GM12878 (cell line): ENCODE data around the gene RBM26. TPM values are rescaled to one million over a fixed set of nuclear protein-coding genes. Genes with fewer than 3 reads are reported as not detected.

Experiments used
- ATAC-seq: fragments of 200-7000 bp; cut with Tn5 transposase; 3 replicates; pipeline ENCODE4 v1.9.1; 2020; ENCODE audit warnings: mild to moderate bottlenecking, moderate library complexity
- BruUV-seq: library from RNA; stranded (reverse); fragments of 400-500 nt; replicated peaks from 2 replicates; lab custom pipeline; 2021; lab: Mats Ljungman, UMichigan
- CTCF ChIA-PET: fragments of 300-600 bp; sonication (Branson Sonifier 250); formaldehyde crosslinking; extraction: SDS; loops from one replicate; lab custom pipeline; 2021; ENCODE audit warnings: inconsistent platforms; lab: Yijun Ruan, JAX
- POLR2A ChIA-PET: fragments of 350-600 bp; formaldehyde crosslinking; extraction: SDS; loops from one replicate; lab custom pipeline; 2021; ENCODE audit warnings: inconsistent platforms; lab: Charles Lee
- RAD21 ChIA-PET: fragments of 300-600 bp; sonication (Branson Sonifier 250); formaldehyde crosslinking; loops from one replicate; lab custom pipeline; 2023; ENCODE audit warnings: antibody characterized with exemption; ENCODE audit not compliant: unreplicated experiment; lab: Charles Lee
- SMC1A ChIA-PET: fragments of 300-600 bp; sonication (Branson Sonifier 250); formaldehyde crosslinking; loops from one replicate; lab custom pipeline; 2023; ENCODE audit not compliant: unreplicated experiment, uncharacterized antibody; lab: Charles Lee
- DNase-seq: peaks from one replicate; pipeline ENCODE4 v3.0.0-alpha.2; 2011; ENCODE audit warnings: low read depth, low spot score
- FAIRE-seq: peaks from 3 replicates; lab custom pipeline; 2011; peaks lifted over from hg19 to GRCh38; lab: Jason Lieb, UNC
- H2AFZ ChIP-seq: 2 replicates; pipeline ENCODE4 v1.6.0; 2011; ENCODE audit warnings: low read depth, low read length, control low read depth; ENCODE audit not compliant: control insufficient read depth
- H3K27ac ChIP-seq: 2 replicates; pipeline ENCODE4 v1.5.1; 2011; ENCODE audit warnings: control low read depth; ENCODE audit not compliant: control insufficient read depth, insufficient read depth
- H3K27me3 ChIP-seq, 2 experiments: replicated peaks in 1 of 2; 2 replicates each; pipeline versions ENCODE4 v1.6.0 to v1.6.1; 2011; ENCODE audit warnings: low read length in 1 of 2; ENCODE audit not compliant: control insufficient read depth in 2 of 2, insufficient read depth in 2 of 2
- H3K36me3 ChIP-seq, 2 experiments: 2 replicates each; pipeline ENCODE4 v1.5.1; 2011; ENCODE audit warnings: low read length in 1 of 2; ENCODE audit not compliant: control insufficient read depth in 2 of 2, insufficient read depth in 2 of 2
- H3K4me1 ChIP-seq: 2 replicates; pipeline ENCODE4 v1.6.1; 2011; ENCODE audit warnings: mild to moderate bottlenecking, low read length, moderate library complexity, mixed read lengths; ENCODE audit not compliant: control insufficient read depth, insufficient read depth
- H3K4me2 ChIP-seq: 2 replicates; pipeline ENCODE4 v1.6.0; 2011; ENCODE audit warnings: control low read depth; ENCODE audit not compliant: control insufficient read depth, insufficient read depth
- H3K4me3 ChIP-seq: fragments of 200-600 bp; sonication (generic); 2 replicates; pipeline ENCODE4 v1.5.1; 2016
- H3K79me2 ChIP-seq: 2 replicates; pipeline ENCODE4 v1.6.0; 2011; ENCODE audit warnings: low read length; ENCODE audit not compliant: control insufficient read depth, insufficient read depth
- H3K9ac ChIP-seq: 2 replicates; pipeline ENCODE4 v1.8.0; 2011; ENCODE audit warnings: low read length, control low read depth, mixed read lengths; ENCODE audit not compliant: control insufficient read depth, insufficient read depth
- H3K9me3 ChIP-seq: replicated peaks from 3 replicates; pipeline ENCODE4 v1.5.1; 2011; ENCODE audit warnings: mild to moderate bottlenecking, low read length; ENCODE audit not compliant: control insufficient read depth, insufficient read depth
- H4K20me1 ChIP-seq: 2 replicates; pipeline ENCODE4 v1.6.0; 2011; ENCODE audit not compliant: control insufficient read depth, insufficient read depth
- ASH2L ChIP-seq: fragments of 300-600, 200-600 bp; sonication (generic); IDR thresholded peaks from 2 replicates; pipeline ENCODE4 v1.6.1; 2017; ENCODE audit warnings: low read depth, mild to moderate bottlenecking, borderline replicate concordance
- ATF3 ChIP-seq: IDR thresholded peaks from 2 replicates; pipeline ENCODE4 v1.6.1; 2011; ENCODE audit warnings: low read depth, mild to moderate bottlenecking, low read length, moderate library complexity, borderline replicate concordance; ENCODE audit errors: extremely low read depth
- BRCA1 ChIP-seq: IDR thresholded peaks from 2 replicates; pipeline ENCODE4 v1.6.1; 2011; ENCODE audit warnings: low read depth, low read length, improper control_type of control experiment
- KLF5 ChIP-seq: fragments of 450-650 bp; IDR thresholded peaks from 2 replicates; pipeline ENCODE4 v1.6.1; 2014; ENCODE audit warnings: mild to moderate bottlenecking; ENCODE audit not compliant: partially characterized antibody
- MAX ChIP-seq: IDR thresholded peaks from 2 replicates; pipeline ENCODE4 v1.6.1; 2012; ENCODE audit warnings: low read depth, low read length, improper control_type of control experiment
- NR2C2 ChIP-seq: IDR thresholded peaks from 2 replicates; pipeline ENCODE4 v1.6.1; 2011; ENCODE audit warnings: borderline replicate concordance, low read depth; ENCODE audit not compliant: control insufficient read depth, insufficient read length
- NRF1 ChIP-seq: conservative IDR thresholded peaks from 2 replicates; pipeline ENCODE4 v1.6.1; 2011; ENCODE audit warnings: mild to moderate bottlenecking, low read depth, low read length, improper control_type of control experiment
- PKNOX1 ChIP-seq: fragments of 450-650 bp; IDR thresholded peaks from 2 replicates; pipeline ENCODE4 v1.6.1; 2016; ENCODE audit warnings: mild to moderate bottlenecking
- RAD51 ChIP-seq: fragments of 450-650 bp; IDR thresholded peaks from 2 replicates; pipeline ENCODE4 v1.6.1; 2016; ENCODE audit warnings: moderate library complexity, mild to moderate bottlenecking, inconsistent platforms
- RBBP5 ChIP-seq: fragments of 200-600 bp; sonication (generic); conservative IDR thresholded peaks from 2 replicates; pipeline ENCODE4 v1.6.1; 2016
- SPI1 ChIP-seq: IDR thresholded peaks from 2 replicates; pipeline ENCODE4 v1.6.1; 2011; ENCODE audit warnings: low read depth, mild to moderate bottlenecking, low read length, moderate library complexity, borderline replicate concordance; ENCODE audit not compliant: insufficient read depth
- SUPT20H ChIP-seq: IDR thresholded peaks from 2 replicates; pipeline ENCODE4 v1.6.1; 2011; ENCODE audit warnings: low read depth, mild to moderate bottlenecking, low read length, moderate library complexity, borderline replicate concordance; ENCODE audit not compliant: control insufficient read depth
- TAF1 ChIP-seq: IDR thresholded peaks from 2 replicates; pipeline ENCODE4 v1.6.1; 2011; ENCODE audit warnings: mild to moderate bottlenecking, low read depth, low read length, borderline replicate concordance
- WGBS: methylation state at CpG from one replicate; pipeline ENCODE4 v1.1.6; 2016; ENCODE audit warnings: low lambda C conversion rate; ENCODE audit not compliant: insufficient replicate concordance, insufficient coverage; ENCODE audit errors: missing lambda C conversion rate; 5-methylcytosine and 5-hydroxymethylcytosine counted together
- in situ Hi-C: fragments of 300-500 bp; cut with MboI; formaldehyde crosslinking; loops from 9 replicates; pipeline ENCODE4 v1.14.3; 2018; ENCODE audit warnings: mixed read lengths
- intact Hi-C: fragments of 100-400 bp; cut with micrococcal nuclease; formaldehyde crosslinking; loops from one replicate; pipeline ENCODE4 v1.14.2; 2022; ENCODE audit not compliant: unreplicated experiment
- polyA plus RNA-seq, 11 experiments: library from polyadenylated mRNA; depleted of rRNA in 4 of 11; unstranded in 6 of 11; stranded (reverse) in 5 of 11; fragments of >200 nt; fragmentation: Nextera tagmentation in 4 of 11; fragmentation: Illumina TruSeq in 1 of 11; extraction: Ambion mirVana in 4 of 11; extraction: Trizol in 1 of 11; gene quantifications; 1 replicate in 1 of 11; 2 replicates in 10 of 11; pipeline versions ENCODE4 v1.2.1 to v1.2.3, GENCODE V29; 2011 to 2016; ENCODE audit warnings: inconsistent platforms in 2 of 11, missing spikeins in 2 of 11, low read depth in 1 of 11
- total RNA-seq, 4 experiments: library from RNA; depleted of rRNA in 3 of 4; stranded (reverse); fragments of >200 nt in 3 of 4; fragmentation: Illumina TruSeq in 1 of 4; extraction: Trizol in 1 of 4; gene quantifications; 2 replicates each; pipeline versions ENCODE4 v1.2.1 to v1.2.3, GENCODE V29; 2013 to 2021

Gene RBM26
- total and polyA plus RNA-seq, 10 of the 15 experiments (the other 5 are each of a cell fraction or from before 2014, with no cell fraction given) = 17.6 to 71.3 (median 38.9) TPM

- FAIRE-seq (no peak), DNase-seq (no peak), ATAC-seq (peak; percentile 58)
- RAD21 ChIA-PET = no interaction called here
- POLR2A ChIA-PET = no interaction called here
- Histone ChIP-seq H3K9me3 (no peaks in the 10 kb centered on the region), H3K36me3 (no peaks in the 10 kb centered on the region), H4K20me1 (no peaks in the 10 kb centered on the region), H3K27me3 (no peaks in the 10 kb centered on the region), H3K4me2 (no peak overlapping the region), H3K9ac (no peak overlapping the region), H3K4me1 (no peaks in the 10 kb centered on the region), H3K27ac (no peak overlapping the region), H3K4me3 (no peak overlapping the region), H2AFZ (no peak overlapping the region), H3K79me2 (no peaks in the 10 kb centered on the region)
- in situ Hi-C loops = no loop called here
- SMC1A ChIA-PET = no interaction called here
- CTCF ChIA-PET = no interaction called here
- TF ChIP-seq NRF1 (no peak), SPI1 (peak; percentile 46; the same call in 1 of the 2 replicates), RAD51 (no peak)
- intact Hi-C loops = no loop called here
- no TSS peak for BruUV-seq
These were observed 116.5 kb downstream of the RBM26 start for GRCh38 chr13:79289571-79289970.

GRCh38 chr13:79287939-79288795 lies 117.9 kb downstream of the RBM26 start:
- DNase-seq (no peak), FAIRE-seq (no peak), ATAC-seq (no peak)
- H2AFZ ChIP-seq = no peak overlapping the region
- H3K36me3 ChIP-seq = no peaks in the 10 kb centered on the region
- no peak overlapping the region for H3K4me3 ChIP-seq
- WGBS = 65% methylated on average over 9 of the region's 9 CpGs
- CTCF ChIA-PET = no interaction called here
- RAD21 ChIA-PET = no interaction called here
- H3K4me2 ChIP-seq = no peak overlapping the region
- in situ Hi-C loops = no loop called here
- H3K4me1 ChIP-seq = no peaks in the 10 kb centered on the region
- H3K9me3 ChIP-seq = no peaks in the 10 kb centered on the region
- H4K20me1 ChIP-seq = no peaks in the 10 kb centered on the region
- no peak overlapping the region for H3K27ac ChIP-seq
- SMC1A ChIA-PET = no interaction called here
- H3K27me3 ChIP-seq = no peaks in the 10 kb centered on the region
- H3K9ac ChIP-seq = no peak overlapping the region
- intact Hi-C loops = no loop called here
- POLR2A ChIA-PET = no interaction called here
- H3K79me2 ChIP-seq = no peaks in the 10 kb centered on the region
- BruUV-seq = no TSS peak
- no peak for TF ChIP-seq SUPT20H
- no peak for TF ChIP-seq TAF1
- TF ChIP-seq NR2C2 = no peak
- no peak for TF ChIP-seq RBBP5
- no peak for TF ChIP-seq BRCA1
- TF ChIP-seq MAX = no peak
- TF ChIP-seq KLF5 = no peak
- no peak for TF ChIP-seq ASH2L
- TF ChIP-seq PKNOX1 = no peak
- no peak for TF ChIP-seq ATF3
